Glomerular visceral epithelial cell (primary cell): ENCODE results near the gene MCAT.

Experiments used
- DNase-seq: peaks from one replicate; pipeline ENCODE4 v3.0.0-alpha.2; 2016; ENCODE audit errors: extremely low spot score

The MCAT gene, protein sequence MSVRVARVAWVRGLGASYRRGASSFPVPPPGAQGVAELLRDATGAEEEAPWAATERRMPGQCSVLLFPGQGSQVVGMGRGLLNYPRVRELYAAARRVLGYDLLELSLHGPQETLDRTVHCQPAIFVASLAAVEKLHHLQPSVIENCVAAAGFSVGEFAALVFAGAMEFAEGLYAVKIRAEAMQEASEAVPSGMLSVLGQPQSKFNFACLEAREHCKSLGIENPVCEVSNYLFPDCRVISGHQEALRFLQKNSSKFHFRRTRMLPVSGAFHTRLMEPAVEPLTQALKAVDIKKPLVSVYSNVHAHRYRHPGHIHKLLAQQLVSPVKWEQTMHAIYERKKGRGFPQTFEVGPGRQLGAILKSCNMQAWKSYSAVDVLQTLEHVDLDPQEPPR

GRCh38 chr22:43142880-43143562, at the start of gene MCAT:
TSS of gene MCAT (minus strand) at chr22:43143398. CDS start at chr22:43143348, 50 bp downstream.
- DNase-seq, result peak; percentile 74

DNA sequence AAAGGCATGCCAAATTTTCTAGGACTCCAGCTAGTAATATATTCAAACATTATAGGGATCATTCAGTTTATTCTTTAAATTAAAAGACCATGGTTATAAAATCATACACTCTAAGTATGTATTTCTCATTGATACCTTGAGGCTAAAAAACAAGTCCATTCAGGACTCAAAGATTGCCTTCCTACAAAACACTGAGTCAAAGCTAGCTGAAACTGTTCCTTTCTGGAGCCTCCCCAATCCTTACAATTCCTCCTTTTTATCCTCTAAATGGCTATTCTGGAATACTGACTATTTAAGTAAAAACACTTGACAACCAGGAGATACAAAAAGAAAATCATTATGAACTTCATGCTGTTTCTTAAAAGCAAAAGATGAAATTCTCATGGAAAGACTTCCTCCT, 48.6 kb upstream of the MCAT start:
- DNase-seq, result no peak

GRCh38 chr22:43188829-43189545, 45.8 kb upstream of the MCAT start:
- DNase-seq, result no peak

DNA sequence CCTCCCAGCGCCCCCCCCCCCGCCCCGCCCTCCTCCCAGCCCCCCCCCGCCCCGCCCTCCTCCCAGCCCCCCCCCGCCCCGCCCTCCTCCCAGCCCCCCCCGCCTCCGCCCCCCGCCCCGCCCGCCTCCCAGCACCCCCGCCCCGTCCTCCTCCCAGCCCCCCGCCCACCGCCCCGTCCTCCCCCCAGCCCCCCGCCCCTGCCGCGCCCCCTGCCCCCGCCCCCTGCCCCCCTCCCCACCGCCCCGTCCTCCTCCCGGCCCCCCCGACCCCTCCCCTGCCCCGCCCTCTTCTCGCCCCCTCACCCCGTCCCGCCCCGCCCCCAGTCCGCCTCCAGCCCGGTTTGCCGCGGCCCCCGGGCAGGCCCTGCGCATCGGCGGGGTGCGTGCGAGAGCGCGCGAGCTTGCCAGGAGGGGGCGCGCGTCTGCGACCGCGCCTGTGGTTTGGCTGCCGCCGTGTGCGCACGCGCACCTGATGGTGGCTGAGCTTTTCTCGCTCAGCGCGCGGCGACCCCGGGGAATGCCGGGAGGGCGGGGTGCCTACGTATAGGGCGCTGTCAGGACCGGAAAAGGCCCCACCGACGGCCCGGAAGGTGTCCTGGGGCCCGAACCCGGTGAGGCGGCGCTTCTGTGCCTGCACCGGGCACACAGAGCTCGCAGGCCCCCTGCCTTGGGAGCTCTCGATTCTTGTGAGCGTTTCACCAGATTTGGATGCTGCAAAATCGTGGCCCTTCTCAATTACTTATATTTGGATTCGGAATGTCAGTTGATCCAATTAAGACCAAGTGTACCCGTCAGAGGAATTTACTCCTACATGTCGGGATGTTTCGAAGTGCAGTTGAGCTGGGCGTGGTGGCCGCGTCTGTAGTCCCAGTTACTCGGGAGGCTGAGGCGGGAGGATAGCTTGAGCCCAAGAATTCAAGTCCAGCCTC, 44.2 kb upstream of the MCAT start:
- peak; percentile 95 for DNase-seq

GRCh38 chr22:43186272-43187170, 43.3 kb upstream of the MCAT start, which contains the start of gene TTLL12:
TSS of gene TTLL12 (minus strand) at chr22:43187134. CDS start at chr22:43187069, 65 bp downstream.
- peak; percentile 60 for DNase-seq

GRCh38 chr22:43185860-43186261, 42.7 kb upstream of the MCAT start:
- DNase-seq, result peak; percentile 33

DNA sequence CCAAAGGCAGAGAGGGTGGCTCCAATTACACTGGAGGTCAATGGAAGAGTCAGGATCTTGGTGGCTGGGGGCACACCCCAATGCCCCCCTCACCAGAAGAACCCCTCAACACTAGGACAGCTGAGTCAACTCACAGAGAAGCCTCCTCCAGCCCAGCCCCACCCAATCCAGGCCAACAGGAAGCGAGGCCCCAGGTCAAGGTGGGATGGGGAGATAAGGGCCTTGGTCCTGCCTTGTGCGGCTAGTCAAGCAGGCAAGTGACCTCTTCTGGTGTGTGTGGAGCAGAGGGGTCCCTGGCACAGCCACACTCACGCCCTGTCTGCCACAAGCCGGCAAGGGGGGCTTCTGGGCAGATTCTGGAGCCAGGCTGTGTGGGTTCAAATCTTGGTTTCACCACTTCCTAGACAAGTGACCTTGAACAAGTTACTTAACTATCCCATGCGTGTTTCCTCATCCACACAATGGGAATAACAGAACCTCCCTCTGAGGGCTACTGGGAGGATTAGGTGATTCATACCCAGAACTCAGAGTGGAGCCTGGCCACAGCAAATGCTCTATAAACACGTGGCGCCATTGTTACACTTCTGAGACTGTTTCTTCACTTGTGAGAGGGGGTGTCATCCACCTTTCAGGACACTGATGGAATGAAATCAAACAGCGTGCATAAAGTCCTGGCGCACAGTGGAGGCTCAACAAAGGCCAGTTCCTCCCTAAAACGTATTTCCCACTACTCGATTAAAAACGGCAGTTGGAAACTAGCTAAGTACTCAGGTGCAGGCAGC, 40.5 kb upstream of the MCAT start:
- no peak for DNase-seq

DNA sequence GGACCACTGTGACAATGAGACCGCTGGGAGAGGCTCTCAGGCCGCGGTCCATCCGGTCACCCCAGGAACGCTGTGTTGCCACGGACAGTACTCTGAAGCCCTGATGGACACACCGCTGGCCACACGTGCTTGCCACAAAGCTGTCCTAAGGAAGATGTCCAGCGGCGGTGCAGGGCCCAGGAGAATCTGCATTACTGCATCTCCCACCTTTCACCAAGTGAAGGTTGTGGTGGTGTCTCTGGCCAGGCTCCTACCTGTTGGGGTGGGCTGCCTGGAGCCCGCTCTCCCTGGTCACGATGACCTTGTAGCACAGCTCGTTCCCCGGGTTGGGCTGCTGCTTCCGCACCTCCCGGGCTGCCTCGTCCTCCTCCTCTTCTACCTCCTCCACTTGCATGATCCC, 39.5 kb upstream of the MCAT start:
- DNase-seq, result no peak

DNA sequence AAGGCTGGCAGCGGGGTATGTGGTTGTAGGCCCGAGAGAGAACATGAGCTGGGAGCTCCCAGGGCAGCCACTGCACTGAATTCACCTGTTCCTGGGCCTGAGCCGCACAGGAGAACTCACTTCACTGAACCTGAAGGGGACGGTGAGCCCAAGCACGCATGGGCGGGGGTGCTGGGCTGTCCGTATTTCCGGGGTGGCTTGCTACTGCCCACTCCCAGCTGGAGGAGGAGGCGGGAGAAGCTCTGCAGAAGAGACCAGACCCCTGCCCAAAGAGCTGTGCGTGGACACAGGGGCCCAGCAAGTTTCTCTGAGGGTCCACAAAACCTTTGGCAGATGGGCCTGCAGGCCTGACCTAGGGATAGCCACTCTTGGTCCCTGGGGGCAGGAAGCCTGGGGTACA, 38.9 kb upstream of the MCAT start:
- DNase-seq, result no peak

DNA sequence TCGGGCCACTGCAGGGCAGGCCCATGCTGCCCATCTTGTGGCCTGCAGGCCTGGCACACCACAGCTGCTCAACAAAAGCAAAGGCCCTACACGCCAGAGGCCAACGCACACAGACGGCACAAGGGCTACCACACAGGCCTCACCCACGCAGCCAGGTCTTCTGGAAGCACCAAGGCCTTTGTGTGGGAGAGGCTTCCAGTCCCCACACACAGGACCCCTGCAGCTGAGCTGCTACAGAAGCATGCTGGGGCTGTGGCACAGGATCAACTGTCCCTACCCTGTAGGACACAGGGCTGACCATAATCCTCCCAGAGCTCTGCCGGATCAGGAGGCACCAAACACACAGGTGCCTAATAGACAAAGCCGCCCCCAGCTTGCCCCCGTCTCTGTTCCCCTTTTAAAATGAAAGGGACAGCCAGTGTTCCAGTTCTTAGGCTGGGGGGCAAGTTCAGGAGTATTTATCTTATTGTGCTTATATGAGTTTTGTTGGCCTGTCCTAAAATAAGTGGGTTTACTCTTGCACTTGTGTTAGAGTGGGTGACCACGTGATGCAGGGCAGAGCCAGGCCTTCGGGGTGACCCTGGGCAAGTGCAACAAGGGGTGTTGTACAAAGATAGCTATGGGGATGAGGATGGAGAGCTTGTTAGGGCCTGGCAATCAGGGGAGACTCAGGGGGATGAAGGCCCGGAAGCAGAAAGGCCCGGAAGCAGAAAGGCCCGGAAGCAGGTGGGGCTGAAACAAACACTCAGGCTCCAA, 38.3 kb upstream of the MCAT start:
- no peak for DNase-seq

DNA sequence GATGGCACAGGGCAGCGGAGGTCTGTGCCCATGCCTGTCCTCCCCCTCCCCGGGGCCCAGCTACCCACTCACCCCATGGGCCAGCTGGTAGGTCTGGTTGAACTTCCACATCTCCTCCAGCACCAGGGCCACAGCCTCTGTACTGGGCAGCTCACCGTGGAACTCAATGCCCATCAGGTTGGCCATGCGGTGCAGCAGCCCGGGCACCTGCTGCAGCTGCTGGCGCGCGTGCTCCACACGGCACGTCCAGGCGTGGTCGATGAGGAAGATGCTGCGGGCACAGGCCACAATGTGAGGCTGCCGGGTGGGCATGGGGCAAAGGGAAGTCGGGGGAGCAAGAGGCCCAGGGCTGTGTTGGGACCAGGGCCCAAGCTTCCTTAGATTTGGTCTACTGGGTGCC, 37.5 kb upstream of the MCAT start:
- DNase-seq, result no peak

DNA sequence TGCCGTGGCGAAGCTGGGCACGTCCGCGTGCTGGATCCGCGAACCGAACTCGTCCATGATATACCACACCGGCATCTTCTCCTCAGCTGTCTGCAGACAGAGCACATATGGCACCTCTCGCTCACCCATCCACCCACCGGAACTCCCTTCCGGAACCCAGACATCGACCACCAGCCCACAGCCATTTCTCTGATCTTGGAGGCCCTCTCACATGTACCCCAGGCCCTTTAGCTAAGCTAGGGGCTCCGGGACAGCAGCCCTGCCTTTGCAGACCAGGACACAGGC, 36.7 kb upstream of the MCAT start:
- no peak for DNase-seq

DNA sequence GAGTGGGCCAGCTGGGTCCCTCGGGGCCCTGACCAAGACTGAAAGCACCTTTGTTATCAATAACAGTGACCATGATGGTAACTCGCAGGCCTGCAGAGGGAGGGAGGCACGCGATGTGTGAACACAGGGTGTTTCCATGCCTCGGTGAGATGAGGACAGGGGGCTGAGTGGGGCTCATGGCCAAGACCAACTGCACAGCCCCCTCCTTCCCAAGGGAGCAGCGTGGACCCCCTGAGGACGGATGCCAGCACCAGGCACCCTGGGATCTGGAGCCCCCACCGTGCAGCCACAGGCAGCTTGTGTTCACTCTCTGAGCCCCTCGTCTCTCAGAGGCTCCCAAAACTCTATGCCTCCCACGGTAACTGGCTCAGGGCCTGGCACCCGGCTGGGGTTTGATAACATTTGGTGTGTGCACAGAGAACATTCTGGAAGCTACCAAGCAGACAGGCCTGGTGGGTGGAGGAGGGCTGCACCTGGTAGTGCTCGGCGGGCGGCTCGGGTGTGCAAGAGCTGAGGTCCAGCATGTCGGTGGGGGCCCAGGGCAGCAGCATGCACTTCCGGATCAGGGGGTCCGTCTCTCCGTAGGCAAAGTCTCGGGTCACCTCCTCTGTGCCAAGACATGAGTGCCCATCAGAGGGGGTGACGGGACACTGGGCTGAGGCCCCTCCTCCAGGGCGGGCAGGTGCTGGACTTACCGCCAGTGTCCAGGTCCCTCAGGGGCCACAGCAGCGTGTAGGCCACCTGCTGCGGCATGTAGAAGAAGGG, 36.1 kb upstream of the MCAT start:
- DNase-seq, result no peak

DNA sequence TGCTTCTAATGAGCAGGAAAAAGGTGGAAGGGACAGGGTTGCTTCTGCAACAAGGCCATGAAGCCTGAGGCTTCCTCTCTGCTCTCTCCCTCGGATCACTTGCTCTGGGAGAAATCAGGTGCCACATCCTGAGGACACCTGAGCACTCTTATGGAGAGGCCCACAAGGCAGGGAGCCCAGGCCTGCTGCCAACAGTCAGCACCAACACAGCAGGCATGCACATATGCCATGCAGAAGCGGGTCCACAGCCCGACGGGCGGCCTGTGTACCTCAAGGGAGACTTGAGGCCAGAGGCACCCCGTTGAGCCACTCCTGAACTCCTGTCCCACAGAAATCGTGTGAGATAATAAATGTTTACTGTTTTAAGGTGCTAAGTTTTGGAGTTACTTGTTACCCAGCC, 34.3 kb upstream of the MCAT start:
- DNase-seq, result no peak

GRCh38 chr22:43176090-43176489, 32.9 kb upstream of the MCAT start:
- no peak for DNase-seq

DNA sequence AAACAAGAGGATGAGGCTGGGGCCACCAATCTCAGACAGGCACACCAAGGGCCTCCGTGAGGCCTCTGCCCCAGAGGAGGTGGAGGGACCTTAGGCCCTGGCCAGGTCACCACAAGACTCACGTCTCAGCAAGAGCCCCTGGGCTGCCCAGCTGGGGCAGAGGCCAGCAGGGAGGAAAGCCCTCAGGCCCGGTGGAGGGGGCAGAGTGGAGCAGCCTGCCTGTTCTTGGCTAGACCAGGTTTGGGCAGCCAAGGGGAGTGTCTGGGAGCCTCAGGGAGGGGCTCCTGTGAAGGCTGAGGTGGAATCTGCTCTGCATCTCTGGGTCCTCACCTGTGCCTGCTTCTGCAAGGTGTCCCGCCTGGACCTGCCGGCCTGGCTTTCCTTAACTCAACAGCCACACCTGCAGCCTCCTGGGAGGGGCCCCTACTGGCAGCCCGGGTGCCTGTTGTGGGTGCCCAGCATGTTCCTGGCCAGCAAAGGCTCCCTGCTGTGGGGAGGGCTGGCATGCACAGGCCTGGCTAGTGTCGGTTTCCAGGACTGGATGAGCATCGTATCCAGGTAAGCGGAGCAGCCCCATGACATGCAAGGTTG, 31.8 kb upstream of the MCAT start:
- DNase-seq, result no peak

GRCh38 chr22:43173976-43174720, 30.9 kb upstream of the MCAT start:
- no peak for DNase-seq
